Vagina (tissue), 2 donors: ENCODE measurements around the gene ADAMTSL1. TPM values are rescaled to one million over a fixed set of nuclear protein-coding genes. Genes with fewer than 3 reads are reported as not detected.
A peak's percentile ranks its signal among the peaks of the same experiment; 100 is the strongest.

Source experiments
- DNase-seq, 2 donors: peaks; one replicate each; pipeline ENCODE4 v3.0.0-alpha.2; 2017; ENCODE audit errors: extremely low spot score in 2 of 2
- H3K27ac ChIP-seq: fragments of 200-600 bp; sonication (generic); one replicate; pipeline ENCODE4 v1.5.1; 2019
- H3K27me3 ChIP-seq: fragments of 200-600 bp; sonication (generic); one replicate; pipeline ENCODE4 v1.5.1; 2019
- H3K36me3 ChIP-seq, 2 donors: fragments of 200-600 bp; sonication (generic); one replicate each; pipeline ENCODE4 v1.5.1; 2017 to 2019
- H3K4me1 ChIP-seq: fragments of 200-600 bp; sonication (generic); one replicate; pipeline ENCODE4 v1.5.1; 2019
- H3K4me3 ChIP-seq, 2 donors: fragments of 200-600 bp; sonication (generic); 1 replicate in 1 of 2; 2 replicates in 1 of 2; pipeline ENCODE4 v1.5.1; 2016 to 2019
- H3K9me3 ChIP-seq: fragments of 200-600 bp; sonication (generic); one replicate; pipeline ENCODE4 v1.5.1; 2019
- CTCF ChIP-seq, 3 experiments: fragments of 450-650 bp in 2 of 3; fragments of 200-600 bp in 1 of 3; sonication (generic) in 1 of 3; IDR thresholded peaks; one replicate each; pipeline ENCODE4 v1.5.1; 2017 to 2019; ENCODE audit warnings: antibody characterized with exemption in 3 of 3, mild to moderate bottlenecking in 2 of 3, moderate library complexity in 2 of 3
- POLR2A ChIP-seq, 2 donors: fragments of 450-650 bp; IDR thresholded peaks; one replicate each; pipeline ENCODE4 v1.6.1; 2017; ENCODE audit warnings: antibody characterized with exemption in 2 of 2, mild to moderate bottlenecking in 2 of 2, moderate library complexity in 2 of 2
- POLR2AphosphoS5 ChIP-seq, 2 donors: sonication (generic); formaldehyde crosslinking; IDR thresholded peaks; one replicate each; pipeline ENCODE4 v1.9.0; 2017; ENCODE audit warnings: antibody characterized with exemption in 2 of 2, mild to moderate bottlenecking in 2 of 2, low read depth in 1 of 2; ENCODE audit not compliant: insufficient read depth in 1 of 2
- intact Hi-C: fragments of 100-400 bp; cut with DNase I; formaldehyde crosslinking; loops from one replicate; pipeline ENCODE4 v1.15.1; 2023
- total RNA-seq: library from RNA; depleted of rRNA; stranded (reverse); fragments of >200 nt; gene quantifications from one replicate; pipeline ENCODE4 v1.2.3, GENCODE V29; 2016

The ADAMTSL1 gene
- total RNA-seq, 1 donor from 2014 or later: 8.1 TPM

GRCh38 chr9:18614116-18614515 is 140.2 kb downstream of the ADAMTSL1 start:
- no peak overlapping the region for H3K27ac ChIP-seq
- H3K27me3 ChIP-seq: no peaks in the 10 kb centered on the region
- H3K4me3 ChIP-seq: no peak overlapping the region
- peaks cover 5% of the 10 kb centered on the region for H3K4me1 ChIP-seq
- intact Hi-C loops: no loop called here
- TF ChIP-seq POLR2AphosphoS5 (IDR thresholded peaks at IDR 0.05; ENCODE audit: insufficient read depth in 1 of 2, low read depth in 1 of 2): no peak
- DNase-seq: no peak
- no peaks in the 10 kb centered on the region for H3K9me3 ChIP-seq
- no peaks in the 10 kb centered on the region for H3K36me3 ChIP-seq

DNA sequence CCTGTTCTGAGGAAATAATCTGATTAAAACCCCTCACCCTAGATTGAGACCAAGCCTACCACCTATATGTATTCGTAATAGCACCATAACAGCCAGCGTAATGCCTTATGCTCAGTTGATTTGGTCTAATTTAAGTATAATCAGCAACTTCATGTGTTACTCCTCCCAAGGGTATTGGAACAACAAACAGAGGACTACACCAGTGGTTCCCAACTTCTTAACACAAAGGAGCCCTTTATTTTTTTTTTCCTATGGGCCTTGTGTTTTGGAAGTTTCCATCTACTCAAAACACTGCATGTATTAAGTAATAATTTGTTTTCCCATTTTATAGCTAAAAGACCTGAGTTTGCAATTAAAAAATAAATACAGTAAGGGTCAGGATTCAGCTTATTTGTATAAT is 140.7 kb downstream of the ADAMTSL1 start:
- no peak for TF ChIP-seq POLR2AphosphoS5 (IDR thresholded peaks at IDR 0.05; ENCODE audit: insufficient read depth in 1 of 2, low read depth in 1 of 2)
- TF ChIP-seq POLR2A (IDR thresholded peaks at IDR 0.05): no peak
- TF ChIP-seq CTCF (IDR thresholded peaks at IDR 0.05): no peak
- Histone ChIP-seq H3K27ac (no peak overlapping the region), H3K4me3 (no peak overlapping the region), H3K9me3 (no peaks in the 10 kb centered on the region), H3K36me3 (no peaks in the 10 kb centered on the region), H3K4me1 (peaks cover 5% of the 10 kb centered on the region), H3K27me3 (no peaks in the 10 kb centered on the region)
- intact Hi-C loops: no loop called here
- no peak for DNase-seq

GRCh38 chr9:18616976-18617375 is 143.0 kb downstream of the ADAMTSL1 start:
- Histone ChIP-seq H3K9me3 (no peaks in the 10 kb centered on the region), H3K4me3 (no peak overlapping the region), H3K4me1 (peaks cover 5% of the 10 kb centered on the region), H3K27ac (peak overlapping the region; percentile 24), H3K36me3 (no peaks in the 10 kb centered on the region), H3K27me3 (no peaks in the 10 kb centered on the region)
- no peak for TF ChIP-seq POLR2AphosphoS5 (IDR thresholded peaks at IDR 0.05; ENCODE audit: insufficient read depth in 1 of 2, low read depth in 1 of 2)
- no peak for DNase-seq
- intact Hi-C loops: no loop called here

DNA sequence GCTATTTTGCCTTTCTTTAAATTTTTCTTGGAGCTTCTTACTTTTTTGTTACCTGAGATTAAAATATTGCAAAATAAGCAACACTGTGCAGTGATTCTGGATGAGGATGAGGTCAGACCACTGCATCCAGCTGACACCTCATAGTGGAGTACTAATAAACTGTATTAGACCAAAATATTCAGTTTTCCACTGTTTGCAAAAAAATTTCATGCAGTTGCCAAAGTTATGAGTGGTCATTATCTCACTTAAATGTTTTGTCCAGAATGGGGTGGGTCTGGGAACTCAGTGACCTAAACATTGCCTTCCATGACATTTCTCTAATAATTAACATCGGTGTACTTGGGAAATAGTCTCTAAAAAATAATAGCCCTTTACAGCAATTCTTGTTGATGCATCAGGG is 143.8 kb downstream of the ADAMTSL1 start:
- intact Hi-C loops: no loop called here
- no peak overlapping the region for H3K4me3 ChIP-seq
- no peaks in the 10 kb centered on the region for H3K27me3 ChIP-seq
- H3K27ac ChIP-seq: no peak overlapping the region
- no peaks in the 10 kb centered on the region for H3K36me3 ChIP-seq
- no peak for TF ChIP-seq CTCF (IDR thresholded peaks at IDR 0.05)
- TF ChIP-seq POLR2AphosphoS5 (IDR thresholded peaks at IDR 0.05; ENCODE audit: insufficient read depth in 1 of 2, low read depth in 1 of 2): no peak
- no peak for TF ChIP-seq POLR2A (IDR thresholded peaks at IDR 0.05)
- no peaks in the 10 kb centered on the region for H3K9me3 ChIP-seq
- no peak for DNase-seq
- peaks cover 5% of the 10 kb centered on the region for H3K4me1 ChIP-seq

GRCh38 chr9:18618862-18619261 is 144.9 kb downstream of the ADAMTSL1 start:
- Histone ChIP-seq H3K9me3 (no peaks in the 10 kb centered on the region), H3K4me3 (no peak overlapping the region), H3K36me3 (no peaks in the 10 kb centered on the region), H3K27ac (no peak overlapping the region), H3K4me1 (peaks cover 5% of the 10 kb centered on the region), H3K27me3 (no peaks in the 10 kb centered on the region)
- no peak for DNase-seq
- intact Hi-C loops: no loop called here
- no peak for TF ChIP-seq CTCF (IDR thresholded peaks at IDR 0.05)
- TF ChIP-seq POLR2A (IDR thresholded peaks at IDR 0.05): no peak
- TF ChIP-seq POLR2AphosphoS5 (IDR thresholded peaks at IDR 0.05; ENCODE audit: insufficient read depth in 1 of 2, low read depth in 1 of 2): no peak

- TF ChIP-seq POLR2A (IDR thresholded peaks at IDR 0.05): no peak
- no peak for TF ChIP-seq POLR2AphosphoS5 (IDR thresholded peaks at IDR 0.05; ENCODE audit: insufficient read depth in 1 of 2, low read depth in 1 of 2)
- TF ChIP-seq CTCF (IDR thresholded peaks at IDR 0.05): no peak
- no peaks in the 10 kb centered on the region for H3K4me1 ChIP-seq
- intact Hi-C loops: no loop called here
- DNase-seq: no peak
- no peaks in the 10 kb centered on the region for H3K27me3 ChIP-seq
- H3K27ac ChIP-seq: no peak overlapping the region
- no peaks in the 10 kb centered on the region for H3K9me3 ChIP-seq
- no peaks in the 10 kb centered on the region for H3K36me3 ChIP-seq
- no peak overlapping the region for H3K4me3 ChIP-seq
Measured at GRCh38 chr9:18622186-18622836, 148.4 kb downstream of the ADAMTSL1 start.
